GM12865 (cell line): ENCODE results near the gene STK39.

Source experiments
- DNase-seq: peaks from one replicate; pipeline ENCODE4 v3.0.0; 2010; ENCODE audit warnings: low read depth
- H3K4me3 ChIP-seq: 2 replicates; pipeline ENCODE4 v1.5.1; 2011; ENCODE audit warnings: mild to moderate bottlenecking, low read depth, low read length, control low read depth
- CTCF ChIP-seq: IDR thresholded peaks from 2 replicates; pipeline ENCODE4 v1.5.1; 2011; ENCODE audit warnings: low read length, control low read depth, low read depth, inconsistent platforms; ENCODE audit not compliant: insufficient read depth; ENCODE audit errors: missing control alignments

Gene STK39

DNA sequence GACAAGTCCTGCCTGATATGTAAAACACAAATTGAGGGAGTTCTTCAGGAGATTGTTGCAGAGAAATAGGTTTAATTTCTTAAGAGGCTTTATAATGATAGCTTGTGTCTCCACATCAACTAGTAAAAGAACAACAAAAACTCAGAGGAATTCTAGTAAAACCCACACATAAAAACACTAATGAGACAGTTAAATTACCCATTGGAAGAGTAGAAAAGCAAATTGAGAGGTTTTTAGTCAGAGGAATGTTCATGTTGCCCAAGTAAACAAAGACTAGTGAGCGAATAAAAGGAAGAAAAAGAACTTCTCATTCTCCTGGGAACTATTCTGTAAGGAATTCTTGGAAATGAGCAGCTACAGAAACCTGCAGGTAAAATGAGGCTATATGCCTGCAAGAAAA is 330.6 kb downstream of the STK39 start:
- H3K4me3 ChIP-seq, result no peak overlapping the region
- no peak for TF ChIP-seq CTCF

DNA sequence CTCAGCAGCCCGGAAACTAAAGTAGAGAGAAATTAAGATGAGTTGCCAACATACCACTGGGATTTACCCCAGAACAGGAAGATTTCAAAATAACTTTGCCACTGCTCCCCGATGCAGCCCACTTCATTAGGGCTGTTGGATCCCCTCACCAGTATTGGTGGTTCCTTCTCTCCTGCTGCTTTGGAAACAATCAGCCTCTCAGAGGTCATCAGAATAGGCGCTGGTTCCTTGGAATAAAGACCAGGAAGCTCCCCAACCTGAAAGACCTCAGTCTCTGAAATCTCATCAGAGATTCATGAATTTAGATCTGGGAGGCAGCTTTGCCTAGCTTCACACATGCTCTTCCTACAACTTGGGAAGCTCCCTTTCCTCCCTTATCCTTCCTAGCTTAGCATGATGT is 332.4 kb downstream of the STK39 start:
- H3K4me3 ChIP-seq, result no peak overlapping the region
- DNase-seq, result no peak
- no peak for TF ChIP-seq CTCF

More for the DNA sequence above, 330.6 kb downstream of the STK39 start:
- DNase-seq, result no peak

DNA sequence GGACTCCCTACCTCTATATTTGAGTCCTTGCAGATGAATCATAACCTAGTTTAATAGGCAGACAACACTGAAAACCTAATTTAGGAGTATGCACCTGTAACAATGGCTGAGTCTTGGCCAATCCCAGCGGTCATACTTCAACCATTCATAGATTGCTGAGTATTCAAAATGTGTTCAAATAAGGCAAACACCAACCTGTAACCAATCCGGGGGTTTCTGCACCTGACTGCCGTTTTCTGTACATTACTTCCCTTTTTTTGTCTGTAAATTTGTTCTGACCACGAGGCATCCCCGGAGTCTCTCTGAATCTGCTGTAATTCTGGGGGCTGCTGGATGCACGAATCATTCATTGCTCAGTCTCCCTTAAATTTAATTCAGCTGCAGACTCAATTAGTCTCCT is 338.6 kb downstream of the STK39 start:
- TF ChIP-seq CTCF, result no peak
- H3K4me3 ChIP-seq, result no peak overlapping the region
- DNase-seq, result no peak

DNA sequence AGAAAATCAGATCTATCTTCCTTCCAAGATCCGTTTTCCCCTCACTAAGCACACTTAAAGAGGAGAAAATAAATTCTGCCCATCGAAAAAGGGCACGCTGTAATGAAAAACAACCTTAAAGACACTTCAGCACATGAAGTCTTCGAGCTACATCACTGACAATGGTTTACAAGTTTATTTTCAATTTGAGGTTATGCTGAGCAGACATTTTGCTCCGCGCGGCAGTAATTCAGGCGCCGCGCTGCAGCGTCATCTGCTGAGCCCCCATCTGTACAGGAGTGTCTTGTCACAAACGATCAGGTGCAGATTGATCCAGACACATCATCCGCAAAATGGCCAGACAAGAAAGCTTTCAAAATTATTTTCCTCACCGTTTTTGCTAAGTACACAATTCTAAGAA is 341.7 kb downstream of the STK39 start:
- no peak overlapping the region for H3K4me3 ChIP-seq
- no peak for TF ChIP-seq CTCF
- no peak for DNase-seq
